GM21619 (cell line): ENCODE results near the gene PTGES.

Source experiments
- ATAC-seq: cut with Tn5 transposase; IDR thresholded peaks from one replicate; pipeline ENCODE4 v1.9.1; 2021; ENCODE audit not compliant: unreplicated experiment

PTGES gene

DNA sequence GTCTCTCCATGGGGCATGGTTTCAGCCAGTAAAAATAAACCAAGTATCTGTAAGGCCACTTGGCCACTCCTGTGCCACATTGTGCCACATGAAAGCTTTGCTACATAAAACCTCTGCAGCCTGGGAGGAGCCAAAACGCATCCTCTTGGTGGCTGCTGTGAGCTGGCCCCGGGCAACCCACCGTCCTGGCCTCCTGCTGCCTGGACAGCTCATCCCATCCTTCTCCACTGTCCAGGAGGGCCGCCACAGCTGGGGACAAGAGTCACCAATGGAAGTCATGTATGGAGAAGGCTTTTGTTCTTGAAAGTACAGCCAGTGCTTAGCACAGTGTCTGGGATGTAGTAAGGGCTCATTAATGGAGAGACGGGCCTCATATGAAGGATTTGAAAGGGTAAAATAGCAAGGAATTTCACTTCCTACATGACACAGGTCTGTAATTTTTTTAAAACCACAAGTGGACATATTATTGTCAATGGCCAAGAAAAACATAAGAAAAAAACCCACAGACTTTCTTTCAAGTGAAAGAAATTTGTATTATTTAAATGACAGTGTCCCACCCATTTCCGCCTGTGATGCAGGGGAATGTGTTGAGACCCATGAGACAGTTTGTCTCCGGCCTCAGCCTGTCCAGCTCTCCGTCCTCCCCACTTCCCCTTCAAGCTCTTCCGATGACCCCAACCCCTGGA is 6.6 kb downstream of the PTGES start:
- no peak for ATAC-seq

DNA sequence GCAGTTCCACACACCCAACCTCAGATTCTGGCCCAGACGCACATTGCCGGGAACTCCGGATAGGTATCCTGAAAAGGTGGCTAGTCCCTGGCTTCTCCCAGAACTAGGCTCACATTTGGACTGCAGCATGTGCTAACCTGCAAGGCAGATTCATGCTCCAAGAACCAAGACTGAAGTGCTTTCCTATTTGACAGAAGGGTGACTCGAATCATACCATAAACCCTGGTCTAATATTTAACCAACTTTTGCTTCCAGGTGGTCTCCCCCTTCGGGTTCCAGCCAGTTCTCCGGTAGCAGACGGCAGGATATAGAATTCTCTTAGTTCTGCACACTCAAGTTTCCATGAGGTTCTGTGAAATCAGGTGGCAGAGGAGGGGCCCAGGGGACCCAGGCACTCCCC is 7.6 kb downstream of the PTGES start:
- no peak for ATAC-seq

DNA sequence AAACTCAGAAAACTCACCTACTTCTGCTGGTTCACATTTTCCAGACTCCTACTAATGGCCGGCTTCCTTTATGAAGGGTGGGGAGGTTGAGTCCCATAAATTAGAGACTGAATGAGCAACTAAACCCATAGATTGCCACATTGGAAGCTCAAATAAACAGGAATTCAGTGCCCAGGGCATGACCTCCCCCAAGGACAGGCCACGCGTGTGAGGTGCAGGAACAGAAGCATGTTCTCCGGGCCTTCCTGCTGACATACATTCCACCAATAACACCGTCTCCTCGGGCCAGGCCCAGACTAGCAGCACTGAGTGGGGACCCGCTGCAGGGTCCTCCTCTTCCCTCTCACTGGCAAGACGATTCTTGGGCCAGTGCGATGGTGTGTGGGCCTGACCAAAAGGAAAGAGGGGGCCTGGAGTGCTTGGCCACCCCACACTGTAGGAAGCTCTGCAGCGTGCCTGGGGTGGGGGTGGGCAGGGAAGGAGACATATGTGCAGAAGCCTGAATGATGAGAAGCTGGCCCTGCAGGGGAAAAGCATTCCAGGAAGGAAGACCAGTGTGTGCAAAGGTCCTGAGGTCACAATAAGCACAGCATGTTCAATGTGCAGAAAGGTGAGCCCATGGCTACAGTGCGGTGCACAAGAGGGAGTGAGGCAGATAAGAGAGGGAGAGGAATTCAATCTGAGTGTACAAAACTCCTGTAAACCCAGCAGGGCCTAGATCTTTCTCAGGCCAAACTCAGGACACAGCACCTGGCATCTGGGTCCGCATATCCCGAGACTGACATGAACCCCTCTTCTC is 12.0 kb downstream of the PTGES start:
- ATAC-seq, result no peak

DNA sequence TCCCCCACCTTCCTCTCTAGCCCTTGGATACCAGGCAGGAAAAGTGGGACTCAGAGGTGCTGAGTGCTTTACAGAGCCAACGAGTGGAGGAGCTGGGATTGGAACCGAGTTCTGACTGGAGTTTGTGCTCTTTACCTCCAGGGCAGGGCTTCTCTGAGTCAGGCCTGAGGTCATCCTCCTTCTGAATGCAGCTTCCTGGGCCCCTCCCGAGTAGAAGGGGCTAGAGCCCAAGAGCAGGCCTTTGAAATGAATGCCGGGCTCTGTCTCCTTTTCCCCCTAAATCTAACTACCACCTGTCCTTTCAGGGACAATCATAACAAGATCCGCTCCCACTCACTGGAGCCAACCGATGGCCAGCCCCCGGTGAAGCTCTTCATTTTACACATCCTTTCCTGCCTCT is 12.7 kb downstream of the PTGES start:
- ATAC-seq, result no peak

DNA sequence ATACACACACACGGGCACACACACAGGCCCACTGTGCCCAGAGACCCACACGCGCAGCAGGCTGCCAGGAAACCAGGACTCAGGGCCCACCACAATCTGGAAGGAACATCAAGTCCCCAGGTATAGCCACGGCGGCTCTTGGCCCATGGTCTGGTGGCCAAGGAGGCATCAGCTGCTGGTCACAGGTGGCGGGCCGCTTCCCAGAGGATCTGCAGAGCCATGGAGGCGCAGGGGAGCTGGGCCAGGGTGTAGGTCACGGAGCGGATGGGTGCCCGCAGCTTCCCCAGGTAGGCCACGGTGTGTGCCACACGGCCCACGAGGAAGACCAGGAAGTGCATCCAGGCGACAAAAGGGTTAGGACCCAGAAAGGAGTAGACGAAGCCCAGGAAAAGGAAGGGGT is 13.4 kb downstream of the PTGES start:
- ATAC-seq, result no peak

DNA sequence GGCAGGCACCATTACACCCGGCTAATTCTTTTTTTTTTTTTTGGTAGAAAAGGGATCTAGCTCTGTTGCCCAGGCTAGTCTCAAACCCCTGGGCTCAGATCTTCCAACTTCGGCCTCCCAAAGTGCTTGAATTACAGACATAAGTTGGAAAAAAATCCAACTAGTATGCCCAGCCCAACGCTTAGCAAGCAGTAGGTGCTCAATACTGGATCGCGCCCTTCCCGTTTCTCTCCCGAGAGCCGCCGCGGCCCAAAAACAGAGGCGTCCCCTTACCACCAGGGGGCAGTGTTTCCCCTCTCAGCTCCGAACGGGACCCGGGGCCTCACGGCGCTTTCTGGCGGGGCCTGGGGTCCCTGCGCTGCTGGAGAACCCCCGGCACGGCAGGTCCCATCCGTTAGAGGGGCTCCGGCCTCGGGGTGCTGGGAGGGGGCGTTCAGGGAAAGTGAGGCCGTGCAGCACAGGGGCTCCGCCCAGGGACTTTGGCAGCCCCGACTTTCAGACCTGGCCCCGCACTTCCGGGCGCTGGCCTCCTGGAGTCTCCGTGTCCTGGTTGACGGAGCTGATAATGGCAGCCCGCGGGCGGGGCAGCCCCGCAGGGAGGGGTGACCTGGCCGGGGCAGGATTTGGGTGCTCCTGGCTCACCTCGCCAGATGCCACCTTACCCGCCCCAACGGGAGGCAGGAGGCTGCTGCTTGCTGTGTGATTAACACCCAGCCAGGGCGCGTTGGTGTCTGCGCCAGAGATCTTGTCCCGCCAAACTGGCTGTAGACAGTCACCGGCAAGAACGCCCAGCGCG is 15.2 kb downstream of the PTGES start:
- no peak for ATAC-seq

DNA sequence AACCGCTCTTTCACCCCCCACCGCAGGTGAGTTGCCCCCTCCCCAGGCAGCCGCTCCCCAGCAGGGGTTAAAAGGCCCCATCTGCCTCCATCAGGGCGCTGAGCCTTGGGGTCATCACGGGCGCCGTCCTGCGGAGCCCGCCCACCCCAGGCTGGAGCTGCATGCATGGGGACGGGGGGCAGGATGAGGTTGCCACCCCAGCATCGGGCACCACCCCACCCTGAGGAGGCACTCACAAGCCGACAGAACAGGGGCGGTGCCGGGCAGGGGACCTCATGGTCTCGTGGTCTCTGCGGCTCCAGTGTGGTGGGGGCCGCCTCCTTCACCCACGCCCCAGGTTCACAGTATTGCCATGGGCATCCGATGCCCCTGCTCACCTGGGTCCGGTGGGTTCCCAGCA is 16.5 kb downstream of the PTGES start:
- ATAC-seq, result no peak

DNA sequence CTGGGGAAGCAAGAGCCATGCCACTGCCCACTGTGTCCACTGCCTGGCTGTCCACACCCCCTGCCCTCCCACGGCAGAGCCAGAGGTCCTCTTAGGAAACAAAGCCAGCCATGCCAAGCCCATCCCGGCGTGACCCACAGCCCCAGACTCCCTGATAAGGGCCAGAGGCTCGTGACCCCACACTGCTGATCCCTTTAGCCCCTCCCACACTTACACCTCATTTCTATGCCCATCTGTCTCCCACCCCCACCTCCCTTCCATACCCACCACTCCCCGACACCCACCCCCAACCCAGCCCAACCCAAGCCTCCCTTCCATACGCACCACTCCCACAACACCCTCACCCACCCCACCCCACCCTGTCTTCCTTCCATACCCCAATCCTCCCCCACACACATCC is 17.3 kb downstream of the PTGES start:
- no peak for ATAC-seq

DNA sequence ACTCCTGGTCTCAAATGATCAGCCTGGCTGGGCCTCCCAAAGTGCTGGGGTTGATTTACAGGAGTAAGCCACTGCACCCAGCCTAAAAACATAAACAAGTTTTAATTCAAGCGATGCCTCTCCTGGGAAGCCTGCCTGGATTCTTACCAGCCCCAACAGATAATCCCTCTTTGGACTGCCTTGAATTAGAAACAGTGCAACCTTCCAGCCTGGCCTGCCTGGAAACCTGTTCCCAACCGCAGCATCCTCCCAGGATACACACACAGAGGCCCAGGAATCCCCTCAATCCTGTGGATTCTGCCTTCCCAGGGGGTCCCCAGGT is 19.2 kb downstream of the PTGES start:
- no peak for ATAC-seq

DNA sequence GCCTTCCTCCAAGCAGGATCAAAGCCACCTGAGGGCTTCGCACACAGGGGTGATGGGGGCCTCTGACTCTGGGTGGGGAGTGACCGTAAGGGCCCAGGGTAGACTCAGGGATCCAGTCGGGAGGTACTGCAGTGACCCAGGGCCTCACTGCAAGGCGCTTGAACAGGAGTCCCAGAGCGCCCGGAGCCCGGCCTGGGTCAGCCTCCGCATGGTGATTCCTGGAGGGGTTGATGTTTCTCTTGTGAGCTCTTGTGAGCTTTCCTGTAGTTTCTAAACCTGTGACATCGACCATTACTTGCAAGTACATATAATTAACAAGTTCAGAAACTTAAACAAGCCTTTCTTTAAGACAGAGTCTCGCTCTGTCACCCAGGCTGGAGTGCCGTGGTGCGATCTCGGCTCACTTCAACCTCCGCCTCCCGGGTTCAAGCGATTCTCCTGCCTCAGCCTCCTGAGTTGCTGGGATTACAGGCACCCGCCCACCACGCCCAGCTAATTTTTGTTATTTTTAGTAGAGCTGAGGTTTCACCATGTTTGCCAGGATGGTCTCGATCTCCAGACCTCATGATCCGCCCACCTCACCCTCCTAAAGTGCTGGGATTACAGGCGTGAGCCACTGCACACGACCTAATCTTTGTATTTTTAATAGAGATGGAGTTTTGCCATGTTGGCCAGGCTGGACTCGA is 19.8 kb downstream of the PTGES start:
- ATAC-seq, result no peak

DNA sequence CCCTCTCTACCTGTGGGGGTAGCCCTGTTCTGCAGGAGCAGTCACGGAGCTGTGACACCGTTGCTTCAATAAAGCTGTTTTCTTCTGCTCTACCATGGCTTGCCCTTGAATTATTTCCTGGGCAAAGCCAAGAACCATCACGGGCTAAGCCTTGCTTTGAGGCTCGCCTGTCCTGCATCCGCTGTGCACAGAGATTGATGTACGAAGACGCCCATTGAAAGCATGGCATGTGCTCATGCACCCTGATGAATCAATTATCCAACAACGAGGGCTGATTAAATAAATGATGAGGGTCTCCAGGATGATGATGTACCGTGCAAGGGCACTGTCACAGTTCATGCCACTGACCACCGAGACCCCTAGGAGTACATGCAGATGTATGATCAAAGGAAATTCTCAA is 20.7 kb downstream of the PTGES start:
- ATAC-seq, result no peak

DNA sequence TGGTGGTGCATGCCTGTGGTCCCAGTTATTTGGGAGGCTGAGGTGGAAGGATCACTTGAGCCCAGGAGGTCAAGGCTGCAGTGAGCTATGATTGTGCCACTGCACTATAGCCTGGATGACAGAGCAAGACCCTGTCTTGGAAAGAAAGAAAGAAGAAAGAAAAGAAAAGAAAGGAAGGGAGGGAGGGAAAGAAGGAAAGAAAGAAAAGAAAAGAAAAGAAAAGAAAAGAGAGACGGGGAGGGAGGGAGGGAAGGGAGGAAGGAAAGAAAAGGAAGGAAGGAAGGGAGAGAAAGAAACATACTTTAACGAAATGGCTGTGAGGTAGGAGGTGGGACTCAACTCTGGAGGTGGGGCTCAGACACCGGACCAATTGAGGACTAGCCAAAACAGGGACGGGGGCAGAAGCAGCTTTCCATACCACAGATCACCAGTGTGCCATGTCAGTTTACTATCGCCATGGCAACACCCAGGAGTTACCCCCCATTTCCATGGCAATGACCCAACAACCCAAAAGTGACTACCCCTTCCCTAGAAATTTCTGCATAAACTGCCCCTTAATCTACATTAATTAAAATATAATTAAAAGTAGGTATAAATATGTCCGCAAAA is 21.3 kb downstream of the PTGES start:
- ATAC-seq, result no peak

DNA sequence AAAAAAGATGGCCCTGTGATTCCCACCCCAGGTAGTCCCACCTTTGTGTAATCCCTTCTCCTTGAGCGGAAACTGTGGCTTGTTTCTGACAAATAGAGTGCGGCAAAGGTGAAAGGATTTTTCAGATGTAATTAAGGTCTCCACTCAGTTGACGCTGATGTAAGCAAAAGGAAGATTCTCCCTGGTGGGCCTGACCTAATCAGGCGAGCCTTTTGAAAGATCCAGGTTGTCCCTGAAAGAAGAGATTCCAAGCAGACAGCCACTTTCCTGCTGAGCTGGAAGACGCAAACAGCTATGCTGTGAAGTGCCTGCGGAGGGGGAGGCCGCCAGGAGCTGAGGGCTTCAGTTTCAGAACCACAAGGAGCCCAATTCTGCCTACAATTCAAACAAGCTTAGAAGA is 24.1 kb downstream of the PTGES start:
- ATAC-seq, result no peak

DNA sequence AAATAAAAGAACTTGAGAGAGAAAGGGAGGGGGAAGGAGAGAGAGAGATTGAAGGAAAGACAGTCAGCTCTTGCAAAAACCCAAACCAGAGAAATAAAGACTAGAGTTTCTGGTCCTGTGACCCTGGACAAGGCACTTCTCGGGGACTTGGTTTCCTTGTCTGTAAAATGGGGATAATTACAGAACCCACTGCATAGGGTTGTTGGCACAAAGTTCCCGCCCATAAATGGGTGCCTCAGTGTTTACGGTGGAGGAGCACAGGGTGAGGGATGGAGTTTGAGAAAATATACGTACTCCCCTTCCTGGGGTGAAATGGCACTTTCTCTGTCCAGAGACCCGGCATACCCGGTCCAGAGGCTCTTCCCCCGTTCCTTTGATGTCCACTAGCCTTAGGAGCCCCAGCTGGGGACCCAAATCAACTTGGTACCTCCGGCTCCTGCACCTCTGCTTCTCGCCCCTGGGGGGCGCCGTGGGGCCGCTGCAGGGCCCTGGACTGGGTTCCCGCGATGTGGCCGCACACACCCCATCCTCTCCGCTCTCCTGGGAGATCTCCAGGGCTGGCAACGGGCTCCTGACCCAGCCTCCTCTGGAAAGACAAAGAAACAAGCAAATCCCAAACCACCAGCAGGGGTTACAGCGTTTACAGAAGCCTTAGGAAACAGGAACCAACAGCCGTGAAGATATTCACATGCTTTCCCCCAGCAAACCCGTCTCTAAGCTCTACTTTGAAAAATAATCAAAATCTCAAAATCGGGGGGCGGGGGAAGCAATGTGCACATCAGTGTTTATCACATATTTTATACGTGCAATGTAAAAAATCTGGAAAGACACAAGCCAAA is 26.3 kb downstream of the PTGES start:
- no peak for ATAC-seq

DNA sequence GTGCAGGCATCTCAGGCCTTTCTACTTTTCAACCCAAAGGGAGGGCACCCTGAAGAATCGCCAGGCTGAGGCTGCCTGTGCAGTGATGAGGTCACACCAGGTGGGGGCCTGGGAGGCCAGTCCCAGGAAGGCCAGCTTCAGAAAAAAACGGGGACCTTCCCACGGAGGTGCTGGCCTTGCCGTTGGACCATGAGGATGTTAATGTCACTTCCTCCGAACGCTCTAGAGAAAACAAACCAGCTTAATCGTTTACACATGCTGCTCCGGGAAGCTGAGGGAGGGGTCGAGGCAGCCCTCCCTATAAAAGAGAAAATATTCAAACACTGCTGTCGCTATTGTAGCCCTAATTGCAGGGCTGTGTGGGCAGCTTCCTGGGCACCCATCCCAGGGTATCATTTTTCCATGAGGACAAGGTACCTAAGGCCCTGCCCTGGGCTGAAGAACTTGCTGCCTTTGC is 27.0 kb downstream of the PTGES start:
- ATAC-seq, result no peak

DNA sequence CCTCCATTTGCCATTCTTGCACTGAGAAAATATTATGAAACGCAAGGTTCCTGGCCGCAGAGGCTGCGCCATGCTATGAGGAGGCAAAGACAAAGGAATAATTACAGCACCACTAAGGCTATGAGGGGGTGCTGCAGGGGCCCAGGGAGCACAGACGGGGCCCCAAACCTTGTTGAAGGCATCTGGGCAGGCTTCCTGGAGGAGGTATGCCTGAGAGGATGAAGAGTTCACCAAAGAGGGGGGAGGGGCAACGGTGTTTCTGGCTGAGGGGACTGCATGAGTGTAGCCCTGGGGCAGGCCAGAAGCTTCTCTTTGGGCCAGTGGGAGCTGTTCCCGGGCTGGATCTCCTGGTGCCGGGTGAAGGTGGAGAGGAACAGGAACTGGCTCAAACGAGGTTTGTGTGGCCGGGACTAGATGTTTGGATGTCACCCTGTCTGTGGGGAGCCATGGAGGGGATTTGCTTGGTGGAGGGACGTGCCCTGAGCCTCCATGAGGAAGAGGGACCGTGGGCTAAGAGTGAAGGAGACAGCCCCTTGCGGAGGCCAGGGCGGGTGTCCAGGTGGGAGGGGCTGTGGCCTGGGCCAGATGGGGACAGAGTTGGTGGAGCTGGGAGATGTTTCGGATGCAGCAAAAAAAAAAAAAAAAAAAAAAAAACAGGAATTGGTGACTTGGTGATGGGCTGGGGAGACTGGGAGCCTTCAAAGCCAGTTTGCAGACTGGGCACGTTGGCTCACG is 28.2 kb downstream of the PTGES start:
- ATAC-seq, result no peak

DNA sequence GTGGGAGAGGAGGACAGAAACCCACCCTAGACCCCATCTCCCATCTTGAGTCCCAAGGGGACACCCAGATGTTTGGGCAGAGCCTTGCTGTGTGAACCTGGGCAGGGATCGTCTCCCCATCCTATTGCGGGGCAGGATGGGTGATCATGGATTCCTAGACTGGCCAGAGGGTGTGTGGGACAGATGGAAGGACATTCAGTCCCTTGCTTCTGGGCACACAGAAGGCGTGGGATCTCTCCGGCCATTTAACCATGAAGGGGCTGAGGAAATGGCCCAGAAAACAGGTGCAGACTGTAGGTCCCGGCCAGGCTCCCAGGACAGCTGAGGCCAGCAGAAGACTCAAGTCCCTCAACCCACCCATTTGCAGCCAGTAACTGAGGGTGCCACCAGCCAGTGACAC is 29.9 kb downstream of the PTGES start:
- ATAC-seq, result no peak

DNA sequence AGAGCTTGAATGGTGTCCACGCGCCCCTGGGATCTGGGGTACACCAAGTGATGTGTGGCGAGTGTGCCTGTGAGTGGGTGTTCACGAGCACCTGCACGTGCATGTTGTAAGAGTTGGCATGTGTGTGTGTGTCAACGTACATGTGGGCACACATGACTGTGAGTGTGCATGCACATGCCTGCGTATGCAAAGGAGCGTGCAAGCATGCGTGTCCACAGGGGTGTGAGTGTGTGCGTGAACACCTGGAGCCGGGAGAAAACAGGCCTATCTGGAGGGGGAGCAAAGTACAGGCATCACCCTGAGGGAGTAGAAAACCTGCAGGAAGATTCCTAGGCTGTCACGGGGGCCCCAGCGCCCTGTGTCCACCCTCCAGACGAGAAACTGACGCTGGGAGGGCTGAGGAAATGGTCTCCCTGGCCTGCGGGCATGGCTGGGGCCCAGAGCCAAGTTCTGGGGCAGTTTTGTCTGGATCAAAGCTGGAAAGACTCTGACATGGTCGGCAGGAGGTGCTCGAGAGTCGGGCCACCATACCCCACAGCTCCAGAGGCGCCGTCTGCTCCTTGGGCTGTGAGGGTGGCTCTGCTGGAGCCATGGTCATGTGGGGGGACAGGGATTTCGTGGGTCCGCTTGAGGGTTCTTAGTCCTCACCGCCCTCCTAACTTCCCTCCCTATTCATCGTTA is 31.8 kb downstream of the PTGES start:
- ATAC-seq, result no peak
